Kidney epithelial cell (primary cell): Measurements from ENCODE around the gene ZNHIT6. TPM values are rescaled to one million over a fixed set of nuclear protein-coding genes. Genes with fewer than 3 reads are reported as not detected.

ENCODE experiments used
- DNase-seq: peaks from one replicate; pipeline ENCODE4 v3.0.0-alpha.2; 2010; ENCODE audit warnings: low read depth
- H3K27me3 ChIP-seq: 2 replicates; pipeline ENCODE4 v1.6.0; 2011; ENCODE audit warnings: low read length; ENCODE audit not compliant: control insufficient read depth, insufficient read depth
- H3K36me3 ChIP-seq: 2 replicates; pipeline ENCODE4 v1.5.1; 2011; ENCODE audit warnings: low read length; ENCODE audit not compliant: control insufficient read depth, insufficient read depth
- H3K4me3 ChIP-seq: 2 replicates; pipeline ENCODE4 v1.5.1; 2011; ENCODE audit warnings: low read depth, mild to moderate bottlenecking, control low read depth, low read length
- total RNA-seq: library from RNA; depleted of rRNA; stranded (reverse); fragments of >200 nt; gene quantifications from 2 replicates; pipeline ENCODE4 v1.2.3, GENCODE V29; 2015
- TF ChIP-seq, protein P1 (sequence below): IDR thresholded peaks from 2 replicates; pipeline ENCODE4 v1.5.1; 2011; ENCODE audit warnings: mild to moderate bottlenecking, moderate library complexity, low read length, control low read depth, inconsistent platforms; ENCODE audit not compliant: insufficient read depth, poor library complexity, severe bottlenecking

Gene ZNHIT6
- total RNA-seq, 1 donor from 2014 or later, result 23.1 TPM

DNA sequence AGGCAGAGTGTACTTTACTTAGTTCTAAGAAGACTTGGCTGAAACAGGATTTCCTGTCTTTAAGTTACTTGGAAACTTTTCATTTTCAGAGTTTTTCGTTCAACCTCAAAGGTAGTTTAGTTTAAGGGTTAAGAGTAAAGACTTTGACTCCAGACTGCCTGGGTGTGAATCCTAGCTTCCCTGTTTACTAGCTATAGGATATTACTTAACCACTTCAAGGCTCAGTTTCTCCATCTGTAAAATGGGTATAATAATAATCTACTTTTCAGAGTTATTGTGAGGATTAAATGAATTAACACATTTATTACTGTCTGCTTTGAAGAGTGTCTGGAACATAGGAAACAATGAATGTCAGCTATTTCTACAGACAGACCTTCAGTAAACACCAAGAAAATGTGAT is 30.0 kb downstream of the ZNHIT6 start:
- no peaks in the 10 kb centered on the region for H3K36me3 ChIP-seq
- H3K27me3 ChIP-seq, result no peaks in the 10 kb centered on the region
- DNase-seq, result no peak
- TF ChIP-seq, protein P1, sequence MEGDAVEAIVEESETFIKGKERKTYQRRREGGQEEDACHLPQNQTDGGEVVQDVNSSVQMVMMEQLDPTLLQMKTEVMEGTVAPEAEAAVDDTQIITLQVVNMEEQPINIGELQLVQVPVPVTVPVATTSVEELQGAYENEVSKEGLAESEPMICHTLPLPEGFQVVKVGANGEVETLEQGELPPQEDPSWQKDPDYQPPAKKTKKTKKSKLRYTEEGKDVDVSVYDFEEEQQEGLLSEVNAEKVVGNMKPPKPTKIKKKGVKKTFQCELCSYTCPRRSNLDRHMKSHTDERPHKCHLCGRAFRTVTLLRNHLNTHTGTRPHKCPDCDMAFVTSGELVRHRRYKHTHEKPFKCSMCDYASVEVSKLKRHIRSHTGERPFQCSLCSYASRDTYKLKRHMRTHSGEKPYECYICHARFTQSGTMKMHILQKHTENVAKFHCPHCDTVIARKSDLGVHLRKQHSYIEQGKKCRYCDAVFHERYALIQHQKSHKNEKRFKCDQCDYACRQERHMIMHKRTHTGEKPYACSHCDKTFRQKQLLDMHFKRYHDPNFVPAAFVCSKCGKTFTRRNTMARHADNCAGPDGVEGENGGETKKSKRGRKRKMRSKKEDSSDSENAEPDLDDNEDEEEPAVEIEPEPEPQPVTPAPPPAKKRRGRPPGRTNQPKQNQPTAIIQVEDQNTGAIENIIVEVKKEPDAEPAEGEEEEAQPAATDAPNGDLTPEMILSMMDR, result no peak
- H3K4me3 ChIP-seq, result no peak overlapping the region

DNA sequence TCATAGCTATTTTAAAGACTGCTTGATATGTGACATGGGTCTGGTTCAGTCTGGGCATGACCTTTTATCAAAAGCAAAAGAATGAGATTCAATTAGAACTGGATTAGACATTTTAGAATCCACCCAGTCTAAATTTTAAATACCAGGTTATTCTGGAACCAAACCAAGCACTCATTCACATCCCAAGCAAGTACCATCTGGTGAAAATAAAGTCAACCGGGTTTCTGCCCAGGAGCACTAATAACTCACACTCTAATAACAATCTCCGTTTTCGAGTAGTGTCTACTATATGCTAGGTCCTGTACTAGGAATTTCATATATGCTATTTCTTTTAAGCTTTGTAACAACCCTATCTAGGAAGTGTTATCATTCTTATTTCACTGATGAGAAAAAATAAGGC is 30.6 kb downstream of the ZNHIT6 start:
- no peak for DNase-seq
- no peaks in the 10 kb centered on the region for H3K27me3 ChIP-seq
- no peak overlapping the region for H3K4me3 ChIP-seq
- TF ChIP-seq, protein P1, result no peak
- H3K36me3 ChIP-seq, result no peaks in the 10 kb centered on the region

GRCh38 chr1:85672031-85672660 is 36.1 kb downstream of the ZNHIT6 start:
- DNase-seq, result no peak
- TF ChIP-seq, protein P1, result no peak
- Histone ChIP-seq H3K27me3 (no peaks in the 10 kb centered on the region), H3K36me3 (peaks cover 1% of the 10 kb centered on the region), H3K4me3 (no peak overlapping the region)

- Histone ChIP-seq H3K27me3 (no peaks in the 10 kb centered on the region), H3K36me3 (peaks cover 1% of the 10 kb centered on the region), H3K4me3 (no peak overlapping the region)
- DNase-seq, result no peak
- TF ChIP-seq, protein P1, result no peak
Measured at GRCh38 chr1:85665932-85666331, 42.3 kb downstream of the ZNHIT6 start.

DNA sequence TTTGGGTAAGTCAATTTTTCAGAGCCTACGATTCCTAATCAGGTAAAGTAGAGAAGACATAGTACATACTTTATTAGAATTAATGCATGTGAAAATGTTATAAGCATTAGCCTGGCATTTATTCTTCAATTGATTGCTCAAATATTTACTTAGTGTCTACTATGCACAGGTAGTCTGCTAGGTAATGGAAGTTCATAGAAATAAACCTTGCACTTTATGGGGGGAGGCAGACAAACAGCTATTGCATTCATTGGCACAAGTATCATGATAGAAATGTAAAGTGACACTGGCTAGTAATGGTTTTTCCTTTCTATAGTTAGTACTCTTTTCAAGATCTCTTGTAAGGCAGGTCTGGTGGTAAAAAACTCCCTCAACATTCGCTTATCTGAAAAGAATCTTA is 44.9 kb downstream of the ZNHIT6 start:
- no peaks in the 10 kb centered on the region for H3K36me3 ChIP-seq
- no peak overlapping the region for H3K4me3 ChIP-seq
- TF ChIP-seq, protein P1, result no peak
- DNase-seq, result no peak
- H3K27me3 ChIP-seq, result no peaks in the 10 kb centered on the region

- no peak for DNase-seq
- H3K36me3 ChIP-seq, result no peaks in the 10 kb centered on the region
- H3K27me3 ChIP-seq, result no peaks in the 10 kb centered on the region
- TF ChIP-seq, protein P1, result no peak
- H3K4me3 ChIP-seq, result no peak overlapping the region
Measured at GRCh38 chr1:85661767-85662166, 46.5 kb downstream of the ZNHIT6 start.
